Vagina (tissue), 2 donors: Measurements from ENCODE around the gene PCNX2. TPM values are rescaled to one million over a fixed set of nuclear protein-coding genes. Genes with fewer than 3 reads are reported as not detected.

Source experiments
- DNase-seq, 2 donors: peaks; one replicate each; pipeline ENCODE4 v3.0.0-alpha.2; 2017; ENCODE audit errors: extremely low spot score in 2 of 2
- H3K27ac ChIP-seq: fragments of 200-600 bp; sonication (generic); one replicate; pipeline ENCODE4 v1.5.1; 2019
- H3K27me3 ChIP-seq: fragments of 200-600 bp; sonication (generic); one replicate; pipeline ENCODE4 v1.5.1; 2019
- H3K36me3 ChIP-seq, 2 donors: fragments of 200-600 bp; sonication (generic); one replicate each; pipeline ENCODE4 v1.5.1; 2017 to 2019
- H3K4me1 ChIP-seq: fragments of 200-600 bp; sonication (generic); one replicate; pipeline ENCODE4 v1.5.1; 2019
- H3K4me3 ChIP-seq, 2 donors: fragments of 200-600 bp; sonication (generic); 1 replicate in 1 of 2; 2 replicates in 1 of 2; pipeline ENCODE4 v1.5.1; 2016 to 2019
- H3K9me3 ChIP-seq: fragments of 200-600 bp; sonication (generic); one replicate; pipeline ENCODE4 v1.5.1; 2019
- CTCF ChIP-seq, 3 experiments: fragments of 450-650 bp in 2 of 3; fragments of 200-600 bp in 1 of 3; sonication (generic) in 1 of 3; IDR thresholded peaks; one replicate each; pipeline ENCODE4 v1.5.1; 2017 to 2019; ENCODE audit warnings: antibody characterized with exemption in 3 of 3, mild to moderate bottlenecking in 2 of 3, moderate library complexity in 2 of 3
- POLR2A ChIP-seq, 2 donors: fragments of 450-650 bp; IDR thresholded peaks; one replicate each; pipeline ENCODE4 v1.6.1; 2017; ENCODE audit warnings: antibody characterized with exemption in 2 of 2, mild to moderate bottlenecking in 2 of 2, moderate library complexity in 2 of 2
- POLR2AphosphoS5 ChIP-seq, 2 donors: sonication (generic); formaldehyde crosslinking; IDR thresholded peaks; one replicate each; pipeline ENCODE4 v1.9.0; 2017; ENCODE audit warnings: antibody characterized with exemption in 2 of 2, mild to moderate bottlenecking in 2 of 2, low read depth in 1 of 2; ENCODE audit not compliant: insufficient read depth in 1 of 2
- intact Hi-C: fragments of 100-400 bp; cut with DNase I; formaldehyde crosslinking; loops from one replicate; pipeline ENCODE4 v1.15.1; 2023
- total RNA-seq: library from RNA; depleted of rRNA; stranded (reverse); fragments of >200 nt; gene quantifications from one replicate; pipeline ENCODE4 v1.2.3, GENCODE V29; 2016

Gene PCNX2
- total RNA-seq, 1 donor from 2014 or later: 29.2 TPM

- Histone ChIP-seq H3K36me3 (no peaks in the 10 kb centered on the region), H3K27ac (no peak overlapping the region), H3K4me3 (no peak overlapping the region), H3K4me1 (no peaks in the 10 kb centered on the region), H3K27me3 (no peaks in the 10 kb centered on the region), H3K9me3 (no peaks in the 10 kb centered on the region)
- TF ChIP-seq POLR2A (IDR thresholded peaks at IDR 0.05): no peak
- TF ChIP-seq POLR2AphosphoS5 (IDR thresholded peaks at IDR 0.05; ENCODE audit: insufficient read depth in 1 of 2, low read depth in 1 of 2): no peak
- TF ChIP-seq CTCF (IDR thresholded peaks at IDR 0.05): no peak
- intact Hi-C loops: no loop called here
- DNase-seq: no peak
These were observed 15.6 kb downstream of the PCNX2 start for GRCh38 chr1:233279971-233280370.

- Histone ChIP-seq H3K4me3 (no peak overlapping the region), H3K27ac (no peak overlapping the region), H3K4me1 (no peaks in the 10 kb centered on the region), H3K27me3 (no peaks in the 10 kb centered on the region), H3K9me3 (no peaks in the 10 kb centered on the region), H3K36me3 (no peaks in the 10 kb centered on the region)
- DNase-seq: no peak
- intact Hi-C loops: no loop called here
- TF ChIP-seq POLR2AphosphoS5 (IDR thresholded peaks at IDR 0.05; ENCODE audit: insufficient read depth in 1 of 2, low read depth in 1 of 2) (no peak), CTCF (IDR thresholded peaks at IDR 0.05) (no peak), POLR2A (IDR thresholded peaks at IDR 0.05) (no peak)
These were observed 16.9 kb downstream of the PCNX2 start for GRCh38 chr1:233278631-233279030.

GRCh38 chr1:233277637-233278606 is 17.6 kb downstream of the PCNX2 start:
- DNase-seq: no peak
- intact Hi-C loops: no loop called here
- no peak overlapping the region for H3K27ac ChIP-seq
- no peak for TF ChIP-seq POLR2A (IDR thresholded peaks at IDR 0.05)
- no peak for TF ChIP-seq CTCF (IDR thresholded peaks at IDR 0.05)
- TF ChIP-seq POLR2AphosphoS5 (IDR thresholded peaks at IDR 0.05; ENCODE audit: insufficient read depth in 1 of 2, low read depth in 1 of 2): no peak
- H3K36me3 ChIP-seq: no peaks in the 10 kb centered on the region
- no peaks in the 10 kb centered on the region for H3K27me3 ChIP-seq
- H3K4me1 ChIP-seq: no peaks in the 10 kb centered on the region
- H3K4me3 ChIP-seq: no peak overlapping the region
- no peaks in the 10 kb centered on the region for H3K9me3 ChIP-seq

GRCh38 chr1:233269656-233270055 is 25.9 kb downstream of the PCNX2 start:
- Histone ChIP-seq H3K36me3 (no peaks in the 10 kb centered on the region), H3K4me3 (no peak overlapping the region), H3K27me3 (no peaks in the 10 kb centered on the region), H3K9me3 (no peaks in the 10 kb centered on the region), H3K27ac (no peak overlapping the region), H3K4me1 (no peaks in the 10 kb centered on the region)
- TF ChIP-seq POLR2A (IDR thresholded peaks at IDR 0.05) (no peak), POLR2AphosphoS5 (IDR thresholded peaks at IDR 0.05; ENCODE audit: insufficient read depth in 1 of 2, low read depth in 1 of 2) (no peak), CTCF (IDR thresholded peaks at IDR 0.05) (no peak)
- no peak for DNase-seq
- intact Hi-C loops: no loop called here
